ENCODE data around the gene FUT1.

GRCh38 chr19:48734625-48735024 lies 17.8 kb downstream of the FUT1 start:
- TF ChIP-seq CTCF (IDR thresholded peaks at IDR 0.05) (no peak), POLR2A (IDR thresholded peaks at IDR 0.05) (no peak)

Measured in tibial nerve (tissue), 3 donors.